Stimulated activated CD8-positive, alpha-beta memory T cell treated with anti-CD3 and anti-CD28 coated beads, Interleukin-12 subunit alpha, Interleukin-12 subunit beta, amount 100 ng/mL, for 24 hours (primary cell): ENCODE measurements around the gene GPRASP2.
"Not testable (repeated sequence)": the region's sequence is repeated elsewhere in the genome, so short reads cannot be mapped to it uniquely, and the experiment has no call there.

Experiments
- DNase-seq: peaks from one replicate; pipeline ENCODE4 v3.0.0-alpha.2; 2020; ENCODE audit errors: extremely low read depth

GPRASP2 gene

GRCh38 chrX:102712216-102712966, at the start of gene GPRASP2:
Gene GPRASP2, plus strand, starts transcription at chrX:102712448. Its CDS starts 2,422 bp downstream, at chrX:102714870.
- no peak for DNase-seq

GRCh38 chrX:102663820-102664219, 48.4 kb upstream of the GPRASP2 start:
- not testable (repeated sequence) for DNase-seq

- not testable (repeated sequence) for DNase-seq
These were observed 45.2 kb upstream of the GPRASP2 start for GRCh38 chrX:102667034-102667433.

GRCh38 chrX:102669526-102669925, 42.7 kb upstream of the GPRASP2 start:
- DNase-seq = no peak

GRCh38 chrX:102672856-102673255, 39.4 kb upstream of the GPRASP2 start:
- no peak for DNase-seq

GRCh38 chrX:102677479-102677878, 34.8 kb upstream of the GPRASP2 start:
- not testable (repeated sequence) for DNase-seq

GRCh38 chrX:102684772-102685520, 27.3 kb upstream of the GPRASP2 start:
- DNase-seq = no peak

GRCh38 chrX:102694749-102695148, 17.5 kb upstream of the GPRASP2 start:
- DNase-seq = no peak

- DNase-seq = no peak
These were observed 15.9 kb upstream of the GPRASP2 start for GRCh38 chrX:102696306-102696705.

GRCh38 chrX:102697494-102697893, 14.8 kb upstream of the GPRASP2 start:
- no peak for DNase-seq

- DNase-seq = no peak
These were observed 3.3 kb upstream of the GPRASP2 start for GRCh38 chrX:102708900-102709299.

GRCh38 chrX:102711872-102712215, 404 bp upstream of the GPRASP2 start:
- no peak for DNase-seq

GRCh38 chrX:102712981-102713625, 855 bp downstream of the GPRASP2 start:
- DNase-seq = no peak

GRCh38 chrX:102714994-102715393, 2.7 kb downstream of the GPRASP2 start:
- no peak for DNase-seq

- no peak for DNase-seq
These were observed 3.7 kb downstream of the GPRASP2 start for GRCh38 chrX:102715967-102716366.

GRCh38 chrX:102720237-102721168, 8.3 kb downstream of the GPRASP2 start, which contains the start of gene GPRASP3:
Gene GPRASP3, plus strand, starts transcription at chrX:102720743. Its CDS starts 28,253 bp downstream, at chrX:102748996.
- DNase-seq = peak; percentile 39

- not testable (repeated sequence) for DNase-seq
These were observed 8.9 kb downstream of the GPRASP2 start for GRCh38 chrX:102721169-102721506.

GRCh38 chrX:102723456-102723855, 11.2 kb downstream of the GPRASP2 start:
- no peak for DNase-seq

GRCh38 chrX:102727761-102728160, 15.5 kb downstream of the GPRASP2 start:
- DNase-seq = no peak

- DNase-seq = no peak
These were observed 16.4 kb downstream of the GPRASP2 start for GRCh38 chrX:102728646-102729045.

GRCh38 chrX:102739657-102740056, 27.4 kb downstream of the GPRASP2 start:
- DNase-seq = no peak

GRCh38 chrX:102744307-102744706, 32.1 kb downstream of the GPRASP2 start:
- no peak for DNase-seq
